Measurements from ENCODE around the gene KANK3. TPM values are rescaled to one million over a fixed set of nuclear protein-coding genes. Genes with fewer than 3 reads are reported as not detected.
A peak's percentile ranks its signal among the peaks of the same experiment; 100 is the strongest.

KANK3 gene
- total RNA-seq, 2 experiments from 2014 or later: 0.11 to 0.22 TPM

GRCh38 chr19:8307400-8307964 lies 35.6 kb downstream of the KANK3 start:
- peak; percentile 37 for DNase-seq (ENCODE audit: low spot score)
- H3K36me3 ChIP-seq (ENCODE audit: insufficient read depth, low read length): peaks cover 62% of the 10 kb centered on the region
- no peak for TF ChIP-seq EZH2phosphoT487 (IDR thresholded peaks at IDR 0.05; ENCODE audit: borderline replicate concordance, low read depth, low read length)
- TF ChIP-seq CTCF (conservative IDR thresholded peaks at IDR 0.05; ENCODE audit: low read length): peak; percentile 34; the same call in 1 of the 2 replicates
- H3K27ac ChIP-seq (ENCODE audit: low read depth, low read length, poor library complexity, severe bottlenecking): peak overlapping the region; percentile 56
- ChIA-PET CTCF (ENCODE audit: unreplicated experiment) (no interaction called here), POLR2A (interaction anchor here (0.7 kb wide), 2 partner anchors 75 to 536 kb away, joined by 3 read pairs; no protein-coding TSS in a partner anchor)
- H3K4me1 ChIP-seq (ENCODE audit: insufficient read depth, low read length, poor library complexity, severe bottlenecking): peaks cover 19% of the 10 kb centered on the region
- H3K79me2 ChIP-seq (ENCODE audit: insufficient read depth, low read depth, low read length): peaks cover 22% of the 10 kb centered on the region; the same call in 1 of the 2 replicates
- peak overlapping the region; percentile 88 for H3K4me2 ChIP-seq (ENCODE audit: low read length)
- H2AFZ ChIP-seq (ENCODE audit: low read length): peak overlapping the region; percentile 11; the same call in 1 of the 2 replicates
- H3K9me2 ChIP-seq (ENCODE audit: insufficient read depth, low read length): no peaks in the 10 kb centered on the region
- H3K4me3 ChIP-seq (ENCODE audit: low read depth, low read length, poor library complexity, severe bottlenecking): peak overlapping the region; percentile 77
- no peaks in the 10 kb centered on the region for H3K9me3 ChIP-seq (ENCODE audit: low read length)
- BruUV-seq (replicated peaks): no TSS peak
- no peaks in the 10 kb centered on the region for H4K20me1 ChIP-seq (ENCODE audit: insufficient read depth, low read length)
- intact Hi-C loops (cut with micrococcal nuclease; ENCODE audit: unreplicated experiment): no loop called here

- no peaks in the 10 kb centered on the region for H4K20me1 ChIP-seq (ENCODE audit: insufficient read depth, low read length)
- ChIA-PET POLR2A (interaction anchor here (0.7 kb wide), 1 partner anchor 14 kb away, joined by 3 read pairs; no protein-coding TSS in a partner anchor), CTCF (ENCODE audit: unreplicated experiment) (interaction anchor here (0.5 kb wide), 1 partner anchor 362 kb away, joined by 3 read pairs; no protein-coding TSS in a partner anchor)
- peaks cover 19% of the 10 kb centered on the region for H3K4me1 ChIP-seq (ENCODE audit: insufficient read depth, low read length, poor library complexity, severe bottlenecking)
- H3K4me3 ChIP-seq (ENCODE audit: low read depth, low read length, poor library complexity, severe bottlenecking): peak overlapping the region; percentile 77
- DNase-seq (ENCODE audit: low spot score): no peak
- TF ChIP-seq EZH2phosphoT487 (IDR thresholded peaks at IDR 0.05; ENCODE audit: borderline replicate concordance, low read depth, low read length) (no peak), CTCF (conservative IDR thresholded peaks at IDR 0.05; ENCODE audit: low read length) (no peak)
- no peak overlapping the region for H2AFZ ChIP-seq (ENCODE audit: low read length)
- peaks cover 22% of the 10 kb centered on the region; the same call in 1 of the 2 replicates for H3K79me2 ChIP-seq (ENCODE audit: insufficient read depth, low read depth, low read length)
- intact Hi-C loops (cut with micrococcal nuclease; ENCODE audit: unreplicated experiment): no loop called here
- peak overlapping the region; percentile 88 for H3K4me2 ChIP-seq (ENCODE audit: low read length)
- peaks cover 61% of the 10 kb centered on the region for H3K36me3 ChIP-seq (ENCODE audit: insufficient read depth, low read length)
- H3K9me2 ChIP-seq (ENCODE audit: insufficient read depth, low read length): no peaks in the 10 kb centered on the region
- H3K27ac ChIP-seq (ENCODE audit: low read depth, low read length, poor library complexity, severe bottlenecking): no peak overlapping the region
- TSS peak; percentile 42 for BruUV-seq (replicated peaks)
- H3K9me3 ChIP-seq (ENCODE audit: low read length): no peaks in the 10 kb centered on the region
Measured at GRCh38 chr19:8306235-8307054, 36.6 kb downstream of the KANK3 start.
